H9 (cell line): Measurements from ENCODE around the gene ARHGAP10. TPM values are rescaled to one million over a fixed set of nuclear protein-coding genes. Genes with fewer than 3 reads are reported as not detected.

Experiments
- DNase-seq: peaks from one replicate; pipeline ENCODE4 v3.0.0-alpha.2; 2017
- H2AFZ ChIP-seq: one replicate; pipeline ENCODE4 v1.6.1; 2013; ENCODE audit warnings: mild to moderate bottlenecking, low read length, control low read depth, moderate library complexity
- H2AK5ac ChIP-seq: 2 replicates; pipeline ENCODE4 v1.6.1; 2013; ENCODE audit warnings: low read length, control low read depth, mixed read lengths; ENCODE audit not compliant: insufficient read length
- H2BK120ac ChIP-seq: one replicate; pipeline ENCODE4 v1.6.1; 2013; ENCODE audit warnings: low read depth, mild to moderate bottlenecking, low read length, control low read depth, inconsistent platforms; ENCODE audit not compliant: poor library complexity, severe bottlenecking
- H2BK12ac ChIP-seq: 2 replicates; pipeline ENCODE4 v1.6.1; 2013; ENCODE audit warnings: low read length, control low read depth, mixed read lengths, low read depth; ENCODE audit not compliant: insufficient read length
- H2BK15ac ChIP-seq: 2 replicates; pipeline ENCODE4 v1.6.1; 2013; ENCODE audit warnings: low read depth, low read length, control low read depth
- H2BK20ac ChIP-seq: one replicate; pipeline ENCODE4 v1.6.1; 2013; ENCODE audit warnings: low read depth, mild to moderate bottlenecking, low read length, control low read depth, inconsistent platforms; ENCODE audit not compliant: poor library complexity, severe bottlenecking
- H2BK5ac ChIP-seq: 2 replicates; pipeline ENCODE4 v1.6.1; 2013; ENCODE audit warnings: low read length, control low read depth, mixed read lengths; ENCODE audit not compliant: insufficient read length
- H3K14ac ChIP-seq: 2 replicates; pipeline ENCODE4 v1.6.1; 2013; ENCODE audit warnings: low read length, control low read depth; ENCODE audit not compliant: insufficient read depth
- H3K18ac ChIP-seq: 2 replicates; pipeline ENCODE4 v1.6.1; 2013; ENCODE audit warnings: low read depth, mild to moderate bottlenecking, mixed read lengths, low read length, control low read depth; ENCODE audit not compliant: insufficient read length
- H3K23ac ChIP-seq: 2 replicates; pipeline ENCODE4 v1.6.1; 2013; ENCODE audit warnings: low read length, control low read depth, mixed read lengths, low read depth; ENCODE audit not compliant: insufficient read length
- H3K23me2 ChIP-seq: 2 replicates; pipeline ENCODE4 v1.6.1; 2013; ENCODE audit warnings: low read depth, mild to moderate bottlenecking, mixed read lengths, low read length, control low read depth; ENCODE audit not compliant: insufficient read length, poor library complexity, severe bottlenecking
- H3K27ac ChIP-seq: 2 replicates; pipeline ENCODE4 v1.5.1; 2013; ENCODE audit warnings: low read length, control low read depth, mixed read lengths, low read depth; ENCODE audit not compliant: insufficient read length
- H3K27me3 ChIP-seq: 2 replicates; pipeline ENCODE4 v1.6.1; 2013; ENCODE audit warnings: low read length, control low read depth, inconsistent platforms; ENCODE audit not compliant: insufficient read depth
- H3K4ac ChIP-seq: 2 replicates; pipeline ENCODE4 v1.6.1; 2013; ENCODE audit warnings: low read depth, mild to moderate bottlenecking, control low read depth, inconsistent platforms, low read length, moderate library complexity
- H3K4me1 ChIP-seq: 2 replicates; pipeline ENCODE4 v1.6.1; 2013; ENCODE audit warnings: low read length, control low read depth, inconsistent platforms; ENCODE audit not compliant: insufficient read depth
- H3K4me2 ChIP-seq: 2 replicates; pipeline ENCODE4 v1.6.1; 2013; ENCODE audit warnings: low read length, control low read depth, mixed read lengths; ENCODE audit not compliant: insufficient read length, insufficient read depth
- H3K56ac ChIP-seq: 2 replicates; pipeline ENCODE4 v1.6.1; 2013; ENCODE audit warnings: low read depth, mild to moderate bottlenecking, mixed read lengths, low read length, control low read depth; ENCODE audit not compliant: insufficient read length
- H3K79me1 ChIP-seq: 2 replicates; pipeline ENCODE4 v1.6.1; 2013; ENCODE audit warnings: low read depth, mild to moderate bottlenecking, moderate library complexity, low read length, control low read depth, inconsistent platforms; ENCODE audit not compliant: insufficient read depth, poor library complexity, severe bottlenecking
- H3K79me2 ChIP-seq: 2 replicates; pipeline ENCODE4 v1.6.1; 2013; ENCODE audit warnings: low read length, control low read depth, inconsistent platforms; ENCODE audit not compliant: insufficient read depth
- H3K9ac ChIP-seq: 2 replicates; pipeline ENCODE4 v1.6.1; 2013; ENCODE audit warnings: low read length, control low read depth, mixed read lengths; ENCODE audit not compliant: insufficient read length; ENCODE audit errors: extremely low read depth
- H3K9me3 ChIP-seq: one replicate; pipeline ENCODE4 v1.6.1; 2013; ENCODE audit warnings: low read depth, low read length, inconsistent platforms; ENCODE audit not compliant: control insufficient read depth
- H3T11ph ChIP-seq: one replicate; pipeline ENCODE4 v1.6.1; 2013; ENCODE audit warnings: mild to moderate bottlenecking, low read length, control low read depth, inconsistent platforms
- H4K20me1 ChIP-seq: one replicate; pipeline ENCODE4 v1.6.1; 2013; ENCODE audit not compliant: control insufficient read depth, insufficient read length, insufficient read depth
- H4K5ac ChIP-seq: 2 replicates; pipeline ENCODE4 v1.6.1; 2013; ENCODE audit warnings: low read depth, mild to moderate bottlenecking, mixed read lengths, low read length, control low read depth; ENCODE audit not compliant: insufficient read length
- H4K8ac ChIP-seq: replicated peaks from 2 replicates; pipeline ENCODE4 v1.6.1; 2013; ENCODE audit warnings: low read length, control low read depth, mixed read lengths, low read depth; ENCODE audit not compliant: insufficient read length
- H4K91ac ChIP-seq: 2 replicates; pipeline ENCODE4 v1.6.1; 2013; ENCODE audit warnings: low read depth, mild to moderate bottlenecking, moderate library complexity, mixed read lengths, low read length, control low read depth; ENCODE audit not compliant: insufficient read length
- H3K27ac Mint-ChIP-seq, 3 experiments: 2 replicates in 2 of 3; 3 replicates in 1 of 3; pipeline ENCODE4 v1.8.0; 2020 to 2021; ENCODE audit warnings: mixed read lengths in 3 of 3, mild to moderate bottlenecking in 1 of 3, moderate library complexity in 1 of 3
- H3K27me3 Mint-ChIP-seq: 2 replicates; pipeline ENCODE4 v1.8.0; 2021; ENCODE audit warnings: low read depth, mild to moderate bottlenecking, moderate library complexity, mixed read lengths
- H3K36me3 Mint-ChIP-seq, 3 experiments: 2 replicates in 2 of 3; 3 replicates in 1 of 3; pipeline ENCODE4 v1.8.0; 2020 to 2021; ENCODE audit warnings: low read depth in 3 of 3, mixed read lengths in 3 of 3; ENCODE audit not compliant: insufficient read depth in 1 of 3
- H3K4me1 Mint-ChIP-seq, 2 experiments: 2 replicates each; pipeline ENCODE4 v1.8.0; 2020; ENCODE audit warnings: mixed read lengths in 2 of 2
- H3K4me3 Mint-ChIP-seq, 2 experiments: 2 replicates in 1 of 2; 3 replicates in 1 of 2; pipeline ENCODE4 v1.8.0; 2020 to 2021; ENCODE audit warnings: mild to moderate bottlenecking in 2 of 2, mixed read lengths in 2 of 2, moderate library complexity in 1 of 2
- H3K9me3 Mint-ChIP-seq, 2 experiments: 2 replicates in 1 of 2; 3 replicates in 1 of 2; pipeline ENCODE4 v1.8.0; 2020; ENCODE audit warnings: mild to moderate bottlenecking in 2 of 2, mixed read lengths in 2 of 2, moderate library complexity in 1 of 2
- CTCF ChIP-seq: fragments of 200-600 bp; sonication (generic); conservative IDR thresholded peaks from 3 replicates; pipeline ENCODE4 v1.8.0; 2021; ENCODE audit warnings: antibody characterized with exemption, mild to moderate bottlenecking
- WGBS: extraction: QIAGEN DNeasy Blood & Tissue Kit; methylation state at CpG from one replicate; pipeline ENCODE4 v1.1.7; 2013; ENCODE audit warnings: missing lambda C conversion rate, low lambda C conversion rate, mixed read lengths; ENCODE audit not compliant: insufficient read length; ENCODE audit errors: extremely low coverage; 5-methylcytosine and 5-hydroxymethylcytosine counted together
- total RNA-seq: library from RNA; stranded (reverse); gene quantifications from 2 replicates; pipeline ENCODE4 v1.2.1, GENCODE V29; 2021

The ARHGAP10 gene
- total RNA-seq, 1 experiment from 2014 or later = 7.8 TPM

- DNase-seq = no peak
- WGBS = no CpG with 5 or more reads among the region's 4 CpGs
- no peak overlapping the region for H3K4ac ChIP-seq
- H3K27ac ChIP-seq = no peak overlapping the region
- Mint-ChIP-seq H3K9me3 (no peaks in the 10 kb centered on the region), H3K36me3 (no peaks in the 10 kb centered on the region), H3K27me3 (no peaks in the 10 kb centered on the region), H3K4me1 (peaks cover 17% of the 10 kb centered on the region in 2 experiments), H3K4me3 (no peak overlapping the region), H3K27ac (no peak overlapping the region)
- no peak for TF ChIP-seq CTCF
- H3K56ac ChIP-seq = no peak overlapping the region
- H2BK20ac ChIP-seq = no peak overlapping the region
- no peak overlapping the region for H2BK15ac ChIP-seq
- no peak overlapping the region for H2BK5ac ChIP-seq
- no peak overlapping the region for H4K8ac ChIP-seq
- H3K14ac ChIP-seq = no peak overlapping the region
- no peak overlapping the region for H2BK12ac ChIP-seq
- H3K9ac ChIP-seq = no peak overlapping the region
- H2AFZ ChIP-seq = no peak overlapping the region
- H3K4me1 ChIP-seq = no peaks in the 10 kb centered on the region
- H3K4me2 ChIP-seq = no peak overlapping the region
- H3K9me3 ChIP-seq = no peaks in the 10 kb centered on the region
- H3K27me3 ChIP-seq = no peaks in the 10 kb centered on the region
- H3K79me2 ChIP-seq = no peaks in the 10 kb centered on the region
- H4K91ac ChIP-seq = no peak overlapping the region
- H4K20me1 ChIP-seq = no peaks in the 10 kb centered on the region
- H2AK5ac ChIP-seq = no peak overlapping the region
- no peak overlapping the region for H3T11ph ChIP-seq
- no peak overlapping the region for H3K18ac ChIP-seq
- H3K23me2 ChIP-seq = peaks cover 2% of the 10 kb centered on the region
- no peaks in the 10 kb centered on the region for H3K79me1 ChIP-seq
- H3K23ac ChIP-seq = no peak overlapping the region
- H2BK120ac ChIP-seq = no peak overlapping the region
- no peak overlapping the region for H4K5ac ChIP-seq
These were observed 74.1 kb downstream of the ARHGAP10 start for GRCh38 chr4:147805946-147806345.
